H1 (cell line): ENCODE results near the gene FSIP1. TPM values are rescaled to one million over a fixed set of nuclear protein-coding genes. Genes with fewer than 3 reads are reported as not detected.
A peak's percentile ranks its signal among the peaks of the same experiment; 100 is the strongest.

Source experiments
- CHD7 ChIP-seq: fragments of 300-600 bp; sonication (generic); IDR thresholded peaks from 2 replicates; pipeline ENCODE4 v1.7.1; 2012; ENCODE audit warnings: low read length, moderate library complexity, mild to moderate bottlenecking, inconsistent platforms; ENCODE audit not compliant: insufficient replicate concordance
- CREB1 ChIP-seq: IDR thresholded peaks from 2 replicates; pipeline ENCODE4 v1.6.1; 2012; ENCODE audit warnings: inconsistent platforms
- GTF2F1 ChIP-seq: IDR thresholded peaks from 2 replicates; pipeline ENCODE4 v1.6.1; 2012; ENCODE audit warnings: low read depth, low read length, improper control_type of control experiment, borderline replicate concordance
- POLR2A ChIP-seq, 2 experiments: IDR thresholded peaks; 1 replicate in 1 of 2; 2 replicates in 1 of 2; pipeline ENCODE4 v1.6.1; 2011; ENCODE audit warnings: low read depth in 2 of 2, low read length in 2 of 2, mild to moderate bottlenecking in 2 of 2; ENCODE audit errors: control extremely low read depth in 1 of 2
- POLR2AphosphoS5 ChIP-seq: IDR thresholded peaks from 2 replicates; pipeline ENCODE4 v1.6.1; 2011; ENCODE audit warnings: low read depth, low read length
- SP2 ChIP-seq: IDR thresholded peaks from 2 replicates; pipeline ENCODE4 v1.6.1; 2012; ENCODE audit warnings: mild to moderate bottlenecking, low read length, inconsistent platforms
- polyA plus RNA-seq, 7 experiments: library from polyadenylated mRNA; depleted of rRNA in 3 of 7; stranded (reverse) in 5 of 7; unstranded in 2 of 7; fragments of >200 nt in 5 of 7; fragments of 200-250 nt in 2 of 7; gene quantifications; 1 replicate in 5 of 7; 2 replicates in 1 of 7; 4 replicates in 1 of 7; pipeline versions ENCODE4 v1.2.1 to v1.2.3, GENCODE V29; 2011 to 2013; ENCODE audit warnings: missing spikeins in 2 of 7, mixed read lengths in 2 of 7
- total RNA-seq: library from RNA; stranded (reverse); fragmentation: NEBNext Ultra II Directional; extraction: Animal tissue kit (Norgen Biotek cat#: 25700); gene quantifications from 2 replicates; pipeline ENCODE4 v1.2.1, GENCODE V29; 2021

The FSIP1 gene
- total and polyA plus RNA-seq, 2 of the 8 experiments (the other 6 are each of a cell fraction or from before 2014, with no cell fraction given), result 0.18 to 1.3 TPM

GRCh38 chr15:39587096-39587721 lies 195.4 kb downstream of the FSIP1 start (continued):
- TF ChIP-seq CHD7 (no peak), CREB1 (no peak), SP2 (no peak), POLR2A (IDR thresholded peaks at IDR 0.05; ENCODE audit: control extremely low read depth in 1 of 2, low read depth in 2 of 2, low read length in 2 of 2) (peak in 1 of 2 experiments; percentile 70; a peak in 2 of 3 replicates), GTF2F1 (no peak), POLR2AphosphoS5 (peak; percentile 88)
